B cell (primary cell): Measurements from ENCODE around the gene USP36.

ENCODE experiments used
- CTCF ChIP-seq: fragments of 200-600 bp; IDR thresholded peaks from one replicate; pipeline ENCODE4 v1.8.0; 2022; ENCODE audit warnings: antibody characterized with exemption, mild to moderate bottlenecking
- EZH2 ChIP-seq: IDR thresholded peaks from 2 replicates; pipeline ENCODE4 v1.6.1; 2012; ENCODE audit warnings: borderline replicate concordance, low read depth, mild to moderate bottlenecking, moderate library complexity, low read length; ENCODE audit not compliant: insufficient read depth, poor library complexity, severe bottlenecking

GRCh38 chr17:78797691-78798585 lies 42.7 kb downstream of the USP36 start:
- TF ChIP-seq CTCF (no peak), EZH2 (no peak)
